Astrocyte (in vitro differentiated cells and primary cell): ENCODE results near the gene PHKA1.

Experiments
- CTCF ChIP-seq: IDR thresholded peaks from 2 replicates; pipeline ENCODE4 v1.5.1; 2011; ENCODE audit warnings: low read depth, mild to moderate bottlenecking, inconsistent platforms, low read length, moderate library complexity; ENCODE audit not compliant: insufficient read depth
- EZH2 ChIP-seq: IDR thresholded peaks from 2 replicates; pipeline ENCODE4 v1.6.1; 2012; ENCODE audit warnings: mild to moderate bottlenecking, low read length, inconsistent platforms; ENCODE audit not compliant: insufficient read depth

GRCh38 chrX:72573158-72573511, 141.0 kb downstream of the PHKA1 start:
- no peak for TF ChIP-seq CTCF
- no peak for TF ChIP-seq EZH2
